ENCODE measurements around the gene TOMM5. TPM values are rescaled to one million over a fixed set of nuclear protein-coding genes. Genes with fewer than 3 reads are reported as not detected.
A peak's percentile ranks its signal among the peaks of the same experiment; 100 is the strongest.

Gene TOMM5
- total RNA-seq, 1 donor from 2014 or later, result 77.8 TPM

GRCh38 chr9:37565661-37566618, 26.5 kb downstream of the TOMM5 start:
- peaks cover 42% of the 10 kb centered on the region for H3K36me3 Mint-ChIP-seq (ENCODE audit: low read depth)
- POLR2A ChIA-PET, result interaction anchor here (0.6 to 3.3 kb wide), 13 partner anchors 8 to 781 kb away, joined by 3 to 48 read pairs (median 3); partner anchors contain the start of genes FBXO10, POLR1E and TOMM5
- intact Hi-C loops (cut with micrococcal nuclease), result loop anchor here (1.0 to 2.0 kb wide), 2 partner anchors 9 to 35 kb away; no protein-coding TSS in a partner anchor

GRCh38 chr9:37564916-37565315, 27.5 kb downstream of the TOMM5 start:
- peaks cover 37% of the 10 kb centered on the region for H3K36me3 Mint-ChIP-seq (ENCODE audit: low read depth)
- intact Hi-C loops (cut with micrococcal nuclease), result loop anchor here (1.0 to 2.0 kb wide), 2 partner anchors 10 to 34 kb away; no protein-coding TSS in a partner anchor
- peaks cover 87% of the 10 kb centered on the region for H3K4me1 Mint-ChIP-seq
- peak overlapping the region; percentile 78 for H3K4me3 Mint-ChIP-seq
- no peak for DNase-seq
- TF ChIP-seq CTCF (IDR thresholded peaks at IDR 0.05), result no peak
- peaks cover 18% of the 10 kb centered on the region for H3K9me3 Mint-ChIP-seq
- ATAC-seq (ENCODE audit: low read depth), result peak; percentile 9
- H3K27me3 Mint-ChIP-seq, result no peaks in the 10 kb centered on the region
- ChIA-PET CTCF (interaction anchor here (1.9 kb wide), 1 partner anchor 27 kb away, joined by 6 read pairs; the partner anchor contains the start of gene TOMM5), POLR2A (interaction anchor here (1.0 to 3.3 kb wide), 4 partner anchors 10 to 188 kb away, joined by 3 to 48 read pairs (median 14); partner anchors contain the start of genes FBXO10 and TOMM5)
- H3K27ac Mint-ChIP-seq, result peak overlapping the region; percentile 92

More at GRCh38 chr9:37565661-37566618, 26.5 kb downstream of the TOMM5 start:
- H3K27ac Mint-ChIP-seq, result peak overlapping the region; percentile 92
- ATAC-seq (ENCODE audit: low read depth), result peak; percentile 87
- DNase-seq, result no peak
- H3K4me3 Mint-ChIP-seq, result peak overlapping the region; percentile 78
- H3K27me3 Mint-ChIP-seq, result no peaks in the 10 kb centered on the region
- no peak for TF ChIP-seq CTCF (IDR thresholded peaks at IDR 0.05)
- peaks cover 18% of the 10 kb centered on the region for H3K9me3 Mint-ChIP-seq
- CTCF ChIA-PET, result interaction anchor here (0.7 to 1.9 kb wide), 3 partner anchors 15 to 318 kb away, joined by 3 to 6 read pairs (median 3); partner anchors contain the start of gene TOMM5
- peaks cover 82% of the 10 kb centered on the region for H3K4me1 Mint-ChIP-seq

GRCh38 chr9:37563806-37564513, 28.4 kb downstream of the TOMM5 start:
- no peaks in the 10 kb centered on the region for H3K27me3 Mint-ChIP-seq
- ChIA-PET POLR2A (no interaction called here), CTCF (no interaction called here)
- H3K4me1 Mint-ChIP-seq, result peaks cover 92% of the 10 kb centered on the region
- no peak overlapping the region for H3K4me3 Mint-ChIP-seq
- peaks cover 18% of the 10 kb centered on the region for H3K9me3 Mint-ChIP-seq
- ATAC-seq (ENCODE audit: low read depth), result no peak
- DNase-seq, result no peak
- intact Hi-C loops (cut with micrococcal nuclease), result loop anchor here (2.0 kb wide), 1 partner anchor 33 kb away; no protein-coding TSS in a partner anchor
- peaks cover 43% of the 10 kb centered on the region for H3K36me3 Mint-ChIP-seq (ENCODE audit: low read depth)
- TF ChIP-seq CTCF (IDR thresholded peaks at IDR 0.05), result no peak
- H3K27ac Mint-ChIP-seq, result no peak overlapping the region

- no peak for TF ChIP-seq CTCF (IDR thresholded peaks at IDR 0.05)
- peak overlapping the region; percentile 50 for H3K4me3 Mint-ChIP-seq
- ATAC-seq (ENCODE audit: low read depth) (no peak), DNase-seq (no peak)
- CTCF ChIA-PET, result no interaction called here
- peak overlapping the region; percentile 26 for H3K27ac Mint-ChIP-seq
- peaks cover 18% of the 10 kb centered on the region for H3K9me3 Mint-ChIP-seq
- POLR2A ChIA-PET, result no interaction called here
- intact Hi-C loops (cut with micrococcal nuclease), result no loop called here
- H3K27me3 Mint-ChIP-seq, result no peaks in the 10 kb centered on the region
- peaks cover 38% of the 10 kb centered on the region for H3K36me3 Mint-ChIP-seq (ENCODE audit: low read depth)
- peaks cover 81% of the 10 kb centered on the region for H3K4me1 Mint-ChIP-seq
Observed at GRCh38 chr9:37562826-37563225, 29.6 kb downstream of the TOMM5 start.
